Caco-2 (cell line): Measurements from ENCODE around the gene CSTA. TPM values are rescaled to one million over a fixed set of nuclear protein-coding genes. Genes with fewer than 3 reads are reported as not detected.

ENCODE experiments used
- BruUV-seq: library from RNA; stranded (reverse); fragments of 400-500 nt; replicated peaks from 2 replicates; lab custom pipeline; 2021; lab: Mats Ljungman, UMichigan
- CTCF ChIA-PET: fragments of 300-600 bp; sonication (Branson Sonifier 250); formaldehyde crosslinking; loops from one replicate; lab custom pipeline; 2022; ENCODE audit warnings: antibody characterized with exemption; lab: Charles Lee
- POLR2A ChIA-PET: fragments of 300-600 bp; sonication (Branson Sonifier 250); formaldehyde crosslinking; loops from one replicate; lab custom pipeline; 2022; ENCODE audit warnings: antibody characterized with exemption; lab: Charles Lee
- DNase-seq, 2 experiments: peaks; one replicate each; pipeline versions ENCODE4 v3.0.0 to v3.0.0-alpha.2; 2020 to 2022
- H3K27me3 ChIP-seq: replicated peaks from 2 replicates; pipeline ENCODE4 v1.6.0; 2011; ENCODE audit warnings: low read length; ENCODE audit not compliant: control insufficient read depth, insufficient read depth
- H3K36me3 ChIP-seq: 2 replicates; pipeline ENCODE4 v1.5.1; 2011; ENCODE audit warnings: low read length; ENCODE audit not compliant: control insufficient read depth, insufficient read depth
- H3K4me1 ChIP-seq: fragments of 250-450 bp; sonication (Bioruptor Pico); 2 replicates; pipeline ENCODE4 v1.5.1; 2020; ENCODE audit warnings: mild to moderate bottlenecking
- H3K4me3 ChIP-seq: 2 replicates; pipeline ENCODE4 v1.5.1; 2011; ENCODE audit warnings: low read depth, mild to moderate bottlenecking, control low read depth, low read length
- H3K9me3 ChIP-seq: fragments of 250-450 bp; sonication (Bioruptor Pico); 2 replicates; pipeline ENCODE4 v1.5.1; 2020; ENCODE audit warnings: mild to moderate bottlenecking, moderate library complexity
- H3K27ac Mint-ChIP-seq: one replicate; pipeline ENCODE4 v1.8.0; 2022; ENCODE audit warnings: mixed read lengths; ENCODE audit not compliant: unreplicated experiment
- H3K27me3 Mint-ChIP-seq: one replicate; pipeline ENCODE4 v1.8.0; 2022; ENCODE audit warnings: mixed read lengths; ENCODE audit not compliant: insufficient read depth, unreplicated experiment
- H3K36me3 Mint-ChIP-seq: one replicate; pipeline ENCODE4 v1.8.0; 2022; ENCODE audit warnings: mild to moderate bottlenecking, mixed read lengths; ENCODE audit not compliant: insufficient read depth, unreplicated experiment
- H3K4me1 Mint-ChIP-seq: one replicate; pipeline ENCODE4 v1.8.0; 2022; ENCODE audit warnings: low read depth, mixed read lengths; ENCODE audit not compliant: unreplicated experiment
- H3K4me3 Mint-ChIP-seq: one replicate; pipeline ENCODE4 v1.8.0; 2022; ENCODE audit warnings: mild to moderate bottlenecking, moderate library complexity, mixed read lengths; ENCODE audit not compliant: unreplicated experiment
- H3K9me3 Mint-ChIP-seq: one replicate; pipeline ENCODE4 v1.8.0; 2022; ENCODE audit warnings: mixed read lengths; ENCODE audit not compliant: unreplicated experiment
- CTCF ChIP-seq, 2 experiments: fragments of 200-600 bp in 1 of 2; IDR thresholded peaks; 1 replicate in 1 of 2; 2 replicates in 1 of 2; pipeline versions ENCODE4 v1.5.1 to v1.8.0; 2011 to 2022; ENCODE audit warnings: antibody characterized with exemption in 1 of 2, control low read depth in 1 of 2, inconsistent platforms in 1 of 2, low read depth in 1 of 2, low read length in 1 of 2, mild to moderate bottlenecking in 1 of 2, moderate library complexity in 1 of 2; ENCODE audit not compliant: insufficient read depth in 1 of 2, severe bottlenecking in 1 of 2, unreplicated experiment in 1 of 2
- intact Hi-C: fragments of 100-400 bp; cut with micrococcal nuclease; formaldehyde crosslinking; loops from one replicate; pipeline ENCODE4 v1.10.0; 2022; ENCODE audit not compliant: unreplicated experiment
- total RNA-seq: library from RNA; stranded (reverse); gene quantifications from 2 replicates; pipeline ENCODE4 v1.2.3, GENCODE V29; 2022

Gene CSTA
- total RNA-seq, 1 experiment from 2014 or later: 1.1 TPM

GRCh38 chr3:122390665-122391064 lies 65.6 kb downstream of the CSTA start:
- Histone ChIP-seq H3K4me1 (0 out of 2 replicates have a peak, but pooled peaks cover 4% of the 10 kb centered on the region), H3K36me3 (peaks cover 1% of the 10 kb centered on the region; the same call in 1 of the 2 replicates), H3K4me3 (no peak overlapping the region), H3K27me3 (no peaks in the 10 kb centered on the region), H3K9me3 (no peaks in the 10 kb centered on the region)
- Mint-ChIP-seq H3K9me3 (no peaks in the 10 kb centered on the region), H3K27ac (no peak overlapping the region), H3K27me3 (no peaks in the 10 kb centered on the region), H3K4me3 (no peak overlapping the region), H3K36me3 (no peaks in the 10 kb centered on the region), H3K4me1 (no peaks in the 10 kb centered on the region)
- TF ChIP-seq CTCF (IDR thresholded peaks at IDR 0.05; ENCODE audit: insufficient read depth in 1 of 2, low read depth in 1 of 2, low read length in 1 of 2, severe bottlenecking in 1 of 2, unreplicated experiment in 1 of 2): no peak
- BruUV-seq: no TSS peak
- no peak for DNase-seq
- CTCF ChIA-PET: no interaction called here
- intact Hi-C loops: no loop called here
- POLR2A ChIA-PET: no interaction called here

Other genes starting within 250 kb of the CSTA start
- gene CASR, start 141.6 kb upstream of the CSTA start, total RNA-seq: not detected in 2 replicates
- 85.2 and 86.2 TPM in 2 replicates for gene MIX23, start 58.0 kb downstream of the CSTA start, total RNA-seq
- gene FAM162A, start 58.9 kb downstream of the CSTA start, total RNA-seq: 35.8 and 37.4 TPM in 2 replicates
- 4.4 and 4.7 TPM in 2 replicates for gene WDR5B, start 90.8 kb downstream of the CSTA start, total RNA-seq
- gene KPNA1, start 189.7 kb downstream of the CSTA start, total RNA-seq: 82.0 and 84.6 TPM in 2 replicates
- gene PARP9, start 239.1 kb downstream of the CSTA start, total RNA-seq: 15.8 and 16.1 TPM in 2 replicates
- gene DTX3L, start 239.1 kb downstream of the CSTA start, total RNA-seq: 17.3 and 21.9 TPM in 2 replicates